Vagina (tissue), 2 donors: ENCODE measurements around the gene ABHD8. TPM values are rescaled to one million over a fixed set of nuclear protein-coding genes. Genes with fewer than 3 reads are reported as not detected.

ENCODE experiments used
- DNase-seq, 2 donors: peaks; one replicate each; pipeline ENCODE4 v3.0.0-alpha.2; 2017; ENCODE audit errors: extremely low spot score in 2 of 2
- H3K27ac ChIP-seq: fragments of 200-600 bp; sonication (generic); one replicate; pipeline ENCODE4 v1.5.1; 2019
- H3K27me3 ChIP-seq: fragments of 200-600 bp; sonication (generic); one replicate; pipeline ENCODE4 v1.5.1; 2019
- H3K36me3 ChIP-seq, 2 donors: fragments of 200-600 bp; sonication (generic); one replicate each; pipeline ENCODE4 v1.5.1; 2017 to 2019
- H3K4me1 ChIP-seq: fragments of 200-600 bp; sonication (generic); one replicate; pipeline ENCODE4 v1.5.1; 2019
- H3K4me3 ChIP-seq, 2 donors: fragments of 200-600 bp; sonication (generic); 1 replicate in 1 of 2; 2 replicates in 1 of 2; pipeline ENCODE4 v1.5.1; 2016 to 2019
- H3K9me3 ChIP-seq: fragments of 200-600 bp; sonication (generic); one replicate; pipeline ENCODE4 v1.5.1; 2019
- POLR2A ChIP-seq, 2 donors: fragments of 450-650 bp; IDR thresholded peaks; one replicate each; pipeline ENCODE4 v1.6.1; 2017; ENCODE audit warnings: antibody characterized with exemption in 2 of 2, mild to moderate bottlenecking in 2 of 2, moderate library complexity in 2 of 2
- POLR2AphosphoS5 ChIP-seq, 2 donors: sonication (generic); formaldehyde crosslinking; IDR thresholded peaks; one replicate each; pipeline ENCODE4 v1.9.0; 2017; ENCODE audit warnings: antibody characterized with exemption in 2 of 2, mild to moderate bottlenecking in 2 of 2, low read depth in 1 of 2; ENCODE audit not compliant: insufficient read depth in 1 of 2
- intact Hi-C: fragments of 100-400 bp; cut with DNase I; formaldehyde crosslinking; loops from one replicate; pipeline ENCODE4 v1.15.1; 2023
- total RNA-seq: library from RNA; depleted of rRNA; stranded (reverse); fragments of >200 nt; gene quantifications from one replicate; pipeline ENCODE4 v1.2.3, GENCODE V29; 2016
- TF ChIP-seq, protein P1 (sequence below), 3 experiments: fragments of 450-650 bp in 2 of 3; fragments of 200-600 bp in 1 of 3; sonication (generic) in 1 of 3; IDR thresholded peaks; one replicate each; pipeline ENCODE4 v1.5.1; 2017 to 2019; ENCODE audit warnings: antibody characterized with exemption in 3 of 3, mild to moderate bottlenecking in 2 of 3, moderate library complexity in 2 of 3

The ABHD8 gene
- total RNA-seq, 1 donor from 2014 or later: 10.8 TPM

DNA sequence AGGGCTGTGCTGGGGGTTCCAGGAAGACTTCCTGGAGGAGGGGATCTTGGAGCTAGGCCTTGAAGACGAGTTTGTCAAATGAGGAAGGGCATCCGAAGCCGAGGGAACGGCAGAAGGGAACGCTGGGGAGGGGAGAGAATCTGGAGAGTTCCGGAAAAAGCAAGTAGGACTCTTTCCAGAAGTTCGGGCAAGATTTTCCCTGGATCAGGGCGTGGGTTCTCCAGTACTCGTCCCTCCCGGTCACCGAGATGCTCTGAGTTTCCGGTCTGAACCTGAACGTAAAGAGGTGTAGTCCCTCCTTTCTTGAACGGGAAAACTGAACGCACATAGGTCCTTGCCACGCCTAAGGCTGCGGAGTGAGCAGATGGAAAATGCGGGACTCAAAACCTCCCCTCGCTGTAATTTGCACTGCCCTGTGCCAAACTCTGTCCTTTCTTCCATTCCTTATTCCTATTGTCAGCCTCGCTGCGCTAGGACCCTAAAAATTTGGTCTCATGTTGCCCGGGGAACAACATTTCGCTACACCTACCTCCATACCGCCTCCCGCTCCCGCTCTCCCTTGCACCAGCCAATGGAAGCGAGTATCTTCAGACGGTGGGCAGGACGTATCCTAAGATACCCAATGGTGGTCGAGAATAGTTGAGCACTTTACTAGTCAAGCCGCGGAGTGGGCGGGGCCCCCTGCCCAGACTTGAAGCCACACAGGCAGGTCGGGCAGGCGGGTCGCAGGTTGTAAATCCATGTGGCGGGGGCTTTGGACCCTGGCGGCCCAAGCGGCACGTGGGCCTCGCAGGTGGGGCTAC, 33.8 kb upstream of the ABHD8 start, which contains the start of gene GTPBP3:
Gene GTPBP3 (plus strand): TSS at position 682 of the 803 bp plus-strand sequence. CDS start 59 bp downstream, at position 741.
- no peaks in the 10 kb centered on the region for H3K9me3 ChIP-seq
- H3K4me1 ChIP-seq: peaks cover 57% of the 10 kb centered on the region
- H3K4me3 ChIP-seq: peak within 1 kb of the TSS; percentile 73 to 82
- no peaks in the 10 kb centered on the region for H3K36me3 ChIP-seq
- peak; percentile 66 to 91 for TF ChIP-seq POLR2AphosphoS5 (IDR thresholded peaks at IDR 0.05; ENCODE audit: insufficient read depth in 1 of 2, low read depth in 1 of 2)
- TF ChIP-seq, protein P1, sequence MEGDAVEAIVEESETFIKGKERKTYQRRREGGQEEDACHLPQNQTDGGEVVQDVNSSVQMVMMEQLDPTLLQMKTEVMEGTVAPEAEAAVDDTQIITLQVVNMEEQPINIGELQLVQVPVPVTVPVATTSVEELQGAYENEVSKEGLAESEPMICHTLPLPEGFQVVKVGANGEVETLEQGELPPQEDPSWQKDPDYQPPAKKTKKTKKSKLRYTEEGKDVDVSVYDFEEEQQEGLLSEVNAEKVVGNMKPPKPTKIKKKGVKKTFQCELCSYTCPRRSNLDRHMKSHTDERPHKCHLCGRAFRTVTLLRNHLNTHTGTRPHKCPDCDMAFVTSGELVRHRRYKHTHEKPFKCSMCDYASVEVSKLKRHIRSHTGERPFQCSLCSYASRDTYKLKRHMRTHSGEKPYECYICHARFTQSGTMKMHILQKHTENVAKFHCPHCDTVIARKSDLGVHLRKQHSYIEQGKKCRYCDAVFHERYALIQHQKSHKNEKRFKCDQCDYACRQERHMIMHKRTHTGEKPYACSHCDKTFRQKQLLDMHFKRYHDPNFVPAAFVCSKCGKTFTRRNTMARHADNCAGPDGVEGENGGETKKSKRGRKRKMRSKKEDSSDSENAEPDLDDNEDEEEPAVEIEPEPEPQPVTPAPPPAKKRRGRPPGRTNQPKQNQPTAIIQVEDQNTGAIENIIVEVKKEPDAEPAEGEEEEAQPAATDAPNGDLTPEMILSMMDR (IDR thresholded peaks at IDR 0.05): no peak
- no peaks in the 10 kb centered on the region for H3K27me3 ChIP-seq
- intact Hi-C loops: no loop called here
- peak in 1 of 2 donors; percentile 98 for DNase-seq
- peak within 1 kb of the TSS; percentile 90 for H3K27ac ChIP-seq

DNA sequence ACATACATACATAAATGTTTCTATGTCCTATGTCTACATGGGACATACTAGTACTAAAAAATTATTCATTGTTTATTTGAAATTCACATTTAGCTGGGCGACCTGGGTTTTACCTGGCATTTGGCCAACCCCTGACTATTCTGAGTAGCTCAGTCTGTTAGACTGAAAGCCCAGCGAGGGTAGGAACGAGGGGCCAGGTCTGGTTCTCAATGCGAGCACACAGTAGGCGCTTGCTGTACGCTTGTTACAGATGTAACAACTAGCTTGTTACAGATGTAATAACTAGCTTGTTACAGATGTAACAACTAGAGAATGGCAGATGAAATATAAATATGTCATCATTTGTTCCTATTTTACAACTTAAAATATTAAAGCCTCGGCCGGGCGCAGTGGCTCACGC, 32.4 kb upstream of the ABHD8 start:
- intact Hi-C loops: no loop called here
- Histone ChIP-seq H3K4me1 (peaks cover 51% of the 10 kb centered on the region), H3K27me3 (no peaks in the 10 kb centered on the region), H3K27ac (no peak overlapping the region), H3K36me3 (no peaks in the 10 kb centered on the region), H3K4me3 (no peak overlapping the region), H3K9me3 (no peaks in the 10 kb centered on the region)
- DNase-seq: no peak
- TF ChIP-seq, protein P1 (IDR thresholded peaks at IDR 0.05): no peak
- TF ChIP-seq POLR2A (IDR thresholded peaks at IDR 0.05) (no peak), POLR2AphosphoS5 (IDR thresholded peaks at IDR 0.05; ENCODE audit: insufficient read depth in 1 of 2, low read depth in 1 of 2) (no peak)

DNA sequence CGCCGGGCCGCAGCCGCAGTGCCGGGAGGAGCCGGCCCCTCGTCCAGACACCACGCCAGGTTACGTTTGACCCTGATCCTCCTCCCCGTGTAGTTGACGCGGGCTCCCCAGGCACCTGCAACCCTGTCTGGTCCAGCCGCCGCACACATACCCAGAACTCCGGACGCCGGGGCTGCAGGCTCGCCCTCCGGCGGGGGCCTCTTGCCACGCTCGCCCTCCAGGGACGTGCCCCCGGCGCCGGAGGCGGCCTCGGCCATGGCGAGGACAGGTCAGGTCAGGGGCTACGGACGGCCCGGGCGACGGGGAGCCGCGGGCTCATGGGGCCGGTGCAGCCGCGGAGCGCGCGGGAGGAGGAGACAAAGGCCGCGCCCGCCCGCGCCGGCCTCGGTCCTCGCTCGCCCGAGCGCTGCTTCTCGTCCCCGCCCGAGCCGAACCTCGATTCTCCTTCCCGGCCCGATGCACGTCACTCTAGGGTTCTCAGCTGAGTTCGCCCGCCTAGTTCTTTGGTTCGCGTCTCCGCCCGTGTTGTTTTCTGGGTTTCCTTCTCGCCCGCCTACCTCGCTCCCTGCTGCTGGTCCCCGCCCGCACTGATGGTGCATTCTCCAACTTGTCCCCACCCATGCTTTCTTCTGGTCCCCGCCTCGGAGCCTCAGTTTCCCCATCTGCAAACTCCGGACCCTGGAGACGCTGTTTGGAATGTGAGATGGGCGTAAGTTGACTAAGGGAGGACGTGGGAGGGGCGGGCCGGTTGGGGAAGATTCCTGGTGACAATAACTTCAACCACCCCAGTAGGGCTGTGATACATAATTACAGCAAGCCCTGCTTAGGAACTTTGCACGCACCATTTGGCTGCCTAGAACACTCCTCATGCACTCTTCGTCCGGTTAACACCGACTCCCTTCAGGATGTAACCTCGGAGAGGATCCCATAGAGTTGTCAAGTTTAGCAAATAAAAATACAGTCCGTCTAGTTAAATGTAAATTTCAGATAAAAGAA, 31.5 kb upstream of the ABHD8 start, which contains the start of gene ANO8:
Gene ANO8 (minus strand): TSS at position 442 of the 996 bp plus-strand sequence. CDS start 185 bp downstream, at position 257.
- peak; percentile 40 to 49 for TF ChIP-seq POLR2AphosphoS5 (IDR thresholded peaks at IDR 0.05; ENCODE audit: insufficient read depth in 1 of 2, low read depth in 1 of 2)
- no peak for TF ChIP-seq POLR2A (IDR thresholded peaks at IDR 0.05)
- intact Hi-C loops: no loop called here
- H3K4me1 ChIP-seq: peaks cover 47% of the 10 kb centered on the region

DNA sequence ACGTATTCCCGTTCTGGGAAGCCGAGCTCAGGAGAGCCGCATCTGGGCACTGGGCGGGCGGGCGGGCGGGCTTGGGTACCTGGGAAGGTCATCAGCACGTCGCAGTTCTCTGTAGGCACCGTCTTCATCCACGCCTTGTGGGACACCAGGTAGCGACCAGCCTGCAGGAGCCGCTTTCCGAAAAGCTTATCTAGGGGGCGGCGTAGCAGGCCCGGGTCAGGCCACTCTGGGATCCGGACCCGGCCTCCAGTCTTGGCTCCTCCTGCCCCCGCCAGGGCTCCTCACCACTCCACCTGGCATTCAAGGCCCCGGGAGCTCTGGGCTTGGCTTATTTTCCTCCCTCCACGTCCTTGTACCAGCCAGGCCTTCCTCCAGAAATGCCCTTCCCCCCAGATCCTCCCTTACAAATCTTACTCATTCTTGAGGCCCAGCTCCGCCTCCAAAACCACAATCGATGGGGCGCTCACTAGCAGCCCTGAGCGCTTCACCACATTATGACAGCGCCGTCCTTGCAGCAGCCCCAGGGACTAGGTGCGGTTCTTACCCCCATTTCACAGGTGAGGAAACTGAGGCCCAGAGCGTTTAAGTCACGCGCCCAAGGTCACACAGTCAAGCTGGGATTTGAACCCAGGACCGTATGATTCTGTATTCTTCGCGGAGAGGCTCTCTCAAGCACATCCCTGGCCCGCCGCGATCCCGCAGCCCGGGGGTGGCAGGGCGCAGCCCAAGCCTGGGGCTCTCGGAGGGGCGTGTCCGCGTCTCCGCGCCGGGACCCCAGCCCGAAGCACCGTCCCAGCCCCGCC, 30.6 kb upstream of the ABHD8 start:
- Histone ChIP-seq H3K9me3 (no peaks in the 10 kb centered on the region), H3K27me3 (peaks cover 4% of the 10 kb centered on the region), H3K27ac (peak overlapping the region; percentile 60), H3K4me3 (peak overlapping the region; percentile 60 to 66), H3K4me1 (peaks cover 54% of the 10 kb centered on the region), H3K36me3 (no peaks in the 10 kb centered on the region)
- DNase-seq: no peak
- no peak for TF ChIP-seq POLR2AphosphoS5 (IDR thresholded peaks at IDR 0.05; ENCODE audit: insufficient read depth in 1 of 2, low read depth in 1 of 2)
- TF ChIP-seq, protein P1 (IDR thresholded peaks at IDR 0.05): no peak
- no peak for TF ChIP-seq POLR2A (IDR thresholded peaks at IDR 0.05)
- intact Hi-C loops: no loop called here

More for the DNA sequence above, 31.5 kb upstream of the ABHD8 start, which contains the start of gene ANO8:
- Histone ChIP-seq H3K27ac (peak within 1 kb of the TSS; percentile 60), H3K27me3 (no peaks in the 10 kb centered on the region), H3K9me3 (no peaks in the 10 kb centered on the region), H3K4me3 (peak within 1 kb of the TSS; percentile 60 to 66), H3K36me3 (no peaks in the 10 kb centered on the region)
- DNase-seq: no peak
